HG03045 (cell line): ENCODE results near the gene NACAD.
"Not testable (repeated sequence)": the region's sequence is repeated elsewhere in the genome, so short reads cannot be mapped to it uniquely, and the experiment has no call there.

Experiments used
- ATAC-seq: cut with Tn5 transposase; IDR thresholded peaks from one replicate; pipeline ENCODE4 v1.9.1; 2021; ENCODE audit warnings: mild to moderate bottlenecking, moderate library complexity; ENCODE audit not compliant: unreplicated experiment

NACAD gene

GRCh38 chr7:45118292-45118691 is 29.5 kb upstream of the NACAD start:
- no peak for ATAC-seq

- ATAC-seq: no peak
These were observed 28.8 kb upstream of the NACAD start for GRCh38 chr7:45117582-45117981.

- ATAC-seq: no peak
These were observed 27.3 kb upstream of the NACAD start for GRCh38 chr7:45116048-45116447.

GRCh38 chr7:45114926-45115325 is 26.2 kb upstream of the NACAD start:
- no peak for ATAC-seq

GRCh38 chr7:45114257-45114656 is 25.5 kb upstream of the NACAD start:
- not testable (repeated sequence) for ATAC-seq

GRCh38 chr7:45112648-45113047 is 23.9 kb upstream of the NACAD start:
- ATAC-seq: no peak

- peak; percentile 92 for ATAC-seq
These were observed 22.8 kb upstream of the NACAD start, which contains the start of gene TBRG4 for GRCh38 chr7:45111298-45112223. TBRG4 (minus strand) TSS chr7:45111697; CDS start chr7:45109237, 2,460 bp downstream.

GRCh38 chr7:45108863-45109262 is 20.1 kb upstream of the NACAD start:
- ATAC-seq: no peak

GRCh38 chr7:45107356-45107755 is 18.6 kb upstream of the NACAD start:
- no peak for ATAC-seq

- no peak for ATAC-seq
These were observed 18.1 kb upstream of the NACAD start for GRCh38 chr7:45106820-45107219.

- ATAC-seq: no peak
These were observed 16.9 kb upstream of the NACAD start for GRCh38 chr7:45105588-45106188.

GRCh38 chr7:45104844-45105587 is 16.2 kb upstream of the NACAD start:
- no peak for ATAC-seq

GRCh38 chr7:45103958-45104843 is 15.4 kb upstream of the NACAD start:
- ATAC-seq: no peak

- no peak for ATAC-seq
These were observed 14.3 kb upstream of the NACAD start for GRCh38 chr7:45102785-45103712.

GRCh38 chr7:45101748-45102147 is 13.0 kb upstream of the NACAD start:
- no peak for ATAC-seq

GRCh38 chr7:45100761-45101480 is 12.2 kb upstream of the NACAD start:
- ATAC-seq: no peak

- ATAC-seq: no peak
These were observed 11.4 kb upstream of the NACAD start for GRCh38 chr7:45099891-45100760.
